K562 (cell line): ENCODE data around the gene ZNF862. TPM values are rescaled to one million over a fixed set of nuclear protein-coding genes. Genes with fewer than 3 reads are reported as not detected.

Experiments
- ARID3A ChIP-seq: IDR thresholded peaks from 2 replicates; pipeline ENCODE4 v1.6.1; 2012; ENCODE audit warnings: low read depth, low read length, improper control_type of control experiment, borderline replicate concordance
- ASH1L ChIP-seq: fragments of 450-650 bp; IDR thresholded peaks from 2 replicates; pipeline ENCODE4 v1.6.1; 2018; ENCODE audit warnings: borderline replicate concordance, mild to moderate bottlenecking, low read depth; ENCODE audit not compliant: partially characterized antibody
- BHLHE40 ChIP-seq: IDR thresholded peaks from 2 replicates; pipeline ENCODE4 v1.6.1; 2011; ENCODE audit warnings: low read length, improper control_type of control experiment
- CREB3 ChIP-seq: fragments of 450-650 bp; conservative IDR thresholded peaks from 2 replicates; pipeline ENCODE4 v1.6.1; 2016; ENCODE audit warnings: missing genetic modification characterization, low read depth, mild to moderate bottlenecking, missing compliant biosample characterization, moderate library complexity
- CTCF ChIP-seq, 3 experiments: IDR thresholded peaks in 2 of 3; conservative IDR thresholded peaks in 1 of 3; 2 replicates each; pipeline ENCODE4 v1.5.1; 2011 to 2012; ENCODE audit warnings: low read length in 3 of 3, mild to moderate bottlenecking in 3 of 3, control low read depth in 2 of 3, improper control_type of control experiment in 1 of 3, inconsistent platforms in 1 of 3, low read depth in 1 of 3, mixed read lengths in 1 of 3, moderate library complexity in 1 of 3; ENCODE audit not compliant: insufficient read depth in 2 of 3
- DEAF1 ChIP-seq: fragments of 450-650 bp; formaldehyde crosslinking; IDR thresholded peaks from 2 replicates; pipeline ENCODE4 v1.4.0; 2020; ENCODE audit warnings: mild to moderate bottlenecking, moderate library complexity
- NRF1 ChIP-seq, 2 experiments: fragments of 450-650 bp; IDR thresholded peaks in 1 of 2; conservative IDR thresholded peaks in 1 of 2; 2 replicates each; pipeline ENCODE4 v1.6.1; 2014; ENCODE audit warnings: mild to moderate bottlenecking in 2 of 2
- PHF21A ChIP-seq: fragments of 450-650 bp; IDR thresholded peaks from 2 replicates; pipeline ENCODE4 v1.6.1; 2017; ENCODE audit warnings: low read depth, borderline replicate concordance
- RBM17 ChIP-seq: fragments of 200-400 bp; formaldehyde crosslinking; IDR thresholded peaks from 2 replicates; pipeline ENCODE4 v1.6.1; 2017; ENCODE audit warnings: low read depth, mild to moderate bottlenecking, low read length, borderline replicate concordance
- SMAD1 ChIP-seq: fragments of 150-350 bp; IDR thresholded peaks from 2 replicates; pipeline ENCODE4 v1.6.1; 2014; ENCODE audit warnings: low read length, low read depth; ENCODE audit not compliant: partially characterized antibody
- SNIP1 ChIP-seq: fragments of 450-650 bp; IDR thresholded peaks from 2 replicates; pipeline ENCODE4 v1.7.1; 2017; ENCODE audit warnings: low read depth, mild to moderate bottlenecking
- SOX6 ChIP-seq: fragments of 450-650 bp; IDR thresholded peaks from 2 replicates; pipeline ENCODE4 v1.6.1; 2014; ENCODE audit warnings: mild to moderate bottlenecking
- ZKSCAN3 ChIP-seq: fragments of 250-450 bp; sonication (Bioruptor Pico); IDR thresholded peaks from 2 replicates; pipeline ENCODE4 v1.4.0; 2020
- ZNF146 ChIP-seq: IDR thresholded peaks from one replicate; pipeline ENCODE4 v1.6.1; 2018; ENCODE audit warnings: missing compliant biosample characterization; ENCODE audit not compliant: unreplicated experiment
- ZNF282 ChIP-seq: sonication (generic); formaldehyde crosslinking; IDR thresholded peaks from 2 replicates; pipeline ENCODE4 v1.8.1; 2023; ENCODE audit warnings: missing genetic modification reagents
- ZNF408 ChIP-seq: fragments of 250-450 bp; sonication (Bioruptor Pico); IDR thresholded peaks from 2 replicates; pipeline ENCODE4 v1.4.0; 2020; ENCODE audit warnings: low read depth, mild to moderate bottlenecking, moderate library complexity
- polyA plus RNA-seq, 8 experiments: library from polyadenylated mRNA; depleted of rRNA in 4 of 8; stranded (reverse) in 5 of 8; unstranded in 3 of 8; fragments of >200 nt; fragmentation: Nextera tagmentation in 2 of 8; fragmentation: Illumina TruSeq in 1 of 8; extraction: Ambion mirVana in 2 of 8; extraction: Trizol in 1 of 8; gene quantifications; 2 replicates each; pipeline versions ENCODE4 v1.2.1 to v1.2.3, GENCODE V29; 2011 to 2014; ENCODE audit warnings: inconsistent platforms in 1 of 8, missing spikeins in 1 of 8
- total RNA-seq, 7 experiments: library from RNA; depleted of rRNA in 6 of 7; stranded (reverse); fragments of >200 nt in 6 of 7; fragmentation: Illumina TruSeq in 2 of 7; extraction: Trizol in 2 of 7; gene quantifications; 2 replicates each; pipeline versions ENCODE4 v1.2.1 to v1.2.3, GENCODE V29; 2011 to 2021; ENCODE audit warnings: low replicate concordance in 1 of 7
- TF ChIP-seq, protein P1 (sequence below): fragments of 450-650 bp; IDR thresholded peaks from 2 replicates; pipeline ENCODE4 v1.6.1; 2014; ENCODE audit warnings: low read depth, mild to moderate bottlenecking, moderate library complexity, borderline replicate concordance

The ZNF862 gene
- total and polyA plus RNA-seq, 9 of the 15 experiments (the other 6 are each of a cell fraction or from before 2014, with no cell fraction given) = 1.1 to 3.9 (median 2.6) TPM

DNA sequence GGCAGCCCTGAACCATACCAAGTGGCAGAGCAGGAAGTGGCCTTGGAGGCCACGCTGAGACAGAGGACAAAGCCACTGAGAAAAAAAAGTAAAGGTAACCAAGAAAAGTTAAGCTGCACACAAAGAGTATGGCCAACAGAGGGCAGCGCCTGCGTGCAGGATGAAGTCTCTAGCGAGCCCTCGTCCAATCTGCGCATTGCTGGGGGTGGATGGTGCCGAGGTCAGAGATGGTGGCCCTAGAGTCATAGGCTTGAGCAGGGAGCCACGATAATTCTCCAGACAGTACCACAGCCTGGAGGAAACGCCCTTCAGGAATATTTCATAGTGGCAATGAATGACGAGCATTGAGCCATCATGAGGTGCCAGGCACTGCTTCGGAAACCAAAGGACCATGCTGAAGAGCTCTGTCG is 45.3 kb downstream of the ZNF862 start (continued):
- TF ChIP-seq ZNF282 (CRISPR knock-in tag) = no peak
- no peak for TF ChIP-seq ZNF408 (CRISPR knock-in tag)
- TF ChIP-seq, protein P1, sequence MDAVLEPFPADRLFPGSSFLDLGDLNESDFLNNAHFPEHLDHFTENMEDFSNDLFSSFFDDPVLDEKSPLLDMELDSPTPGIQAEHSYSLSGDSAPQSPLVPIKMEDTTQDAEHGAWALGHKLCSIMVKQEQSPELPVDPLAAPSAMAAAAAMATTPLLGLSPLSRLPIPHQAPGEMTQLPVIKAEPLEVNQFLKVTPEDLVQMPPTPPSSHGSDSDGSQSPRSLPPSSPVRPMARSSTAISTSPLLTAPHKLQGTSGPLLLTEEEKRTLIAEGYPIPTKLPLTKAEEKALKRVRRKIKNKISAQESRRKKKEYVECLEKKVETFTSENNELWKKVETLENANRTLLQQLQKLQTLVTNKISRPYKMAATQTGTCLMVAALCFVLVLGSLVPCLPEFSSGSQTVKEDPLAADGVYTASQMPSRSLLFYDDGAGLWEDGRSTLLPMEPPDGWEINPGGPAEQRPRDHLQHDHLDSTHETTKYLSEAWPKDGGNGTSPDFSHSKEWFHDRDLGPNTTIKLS = no peak
- peak; percentile 93 to 98 (median 94) for TF ChIP-seq CTCF (IDR thresholded peaks at IDR 0.05 in 2 of 3, conservative IDR thresholded peaks at IDR 0.05 in 1 of 3; ENCODE audit: insufficient read depth in 2 of 3, low read depth in 1 of 3, low read length in 3 of 3)
- no peak for TF ChIP-seq SNIP1
- no peak for TF ChIP-seq RBM17
- TF ChIP-seq BHLHE40 = 0 out of 2 replicates have a peak, but pooled peaks have one; percentile 18
- TF ChIP-seq PHF21A = no peak
- peak; percentile 79 for TF ChIP-seq DEAF1 (CRISPR knock-in tag)
- TF ChIP-seq SOX6 = no peak
- no peak for TF ChIP-seq ASH1L
- TF ChIP-seq CREB3 (tag) = no peak
- no peak for TF ChIP-seq ARID3A
- TF ChIP-seq NRF1 (conservative IDR thresholded peaks at IDR 0.05 in 1 of 2, IDR thresholded peaks at IDR 0.05 in 1 of 2) = peak; percentile 69 to 72
- TF ChIP-seq ZNF146 (CRISPR knock-in tag) = no peak
- no peak for TF ChIP-seq ZKSCAN3
- TF ChIP-seq SMAD1 = no peak
